ENCODE data around the gene FBXO9.

- no peak for TF ChIP-seq EZH2 (IDR thresholded peaks at IDR 0.05; ENCODE audit: insufficient read depth, low read length)
- TF ChIP-seq, protein P1, sequence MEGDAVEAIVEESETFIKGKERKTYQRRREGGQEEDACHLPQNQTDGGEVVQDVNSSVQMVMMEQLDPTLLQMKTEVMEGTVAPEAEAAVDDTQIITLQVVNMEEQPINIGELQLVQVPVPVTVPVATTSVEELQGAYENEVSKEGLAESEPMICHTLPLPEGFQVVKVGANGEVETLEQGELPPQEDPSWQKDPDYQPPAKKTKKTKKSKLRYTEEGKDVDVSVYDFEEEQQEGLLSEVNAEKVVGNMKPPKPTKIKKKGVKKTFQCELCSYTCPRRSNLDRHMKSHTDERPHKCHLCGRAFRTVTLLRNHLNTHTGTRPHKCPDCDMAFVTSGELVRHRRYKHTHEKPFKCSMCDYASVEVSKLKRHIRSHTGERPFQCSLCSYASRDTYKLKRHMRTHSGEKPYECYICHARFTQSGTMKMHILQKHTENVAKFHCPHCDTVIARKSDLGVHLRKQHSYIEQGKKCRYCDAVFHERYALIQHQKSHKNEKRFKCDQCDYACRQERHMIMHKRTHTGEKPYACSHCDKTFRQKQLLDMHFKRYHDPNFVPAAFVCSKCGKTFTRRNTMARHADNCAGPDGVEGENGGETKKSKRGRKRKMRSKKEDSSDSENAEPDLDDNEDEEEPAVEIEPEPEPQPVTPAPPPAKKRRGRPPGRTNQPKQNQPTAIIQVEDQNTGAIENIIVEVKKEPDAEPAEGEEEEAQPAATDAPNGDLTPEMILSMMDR (IDR thresholded peaks at IDR 0.05; ENCODE audit: insufficient read depth, low read depth, low read length) = no peak
Observed at GRCh38 chr6:53142810-53143209, 77.6 kb downstream of the FBXO9 start.
